Dedifferentiated amniotic fluid mesenchymal stem cell (primary cell): ENCODE results near the gene SHQ1.
"Not testable (repeated sequence)": the region's sequence is repeated elsewhere in the genome, so short reads cannot be mapped to it uniquely, and the experiment has no call there.

Source experiments
- DNase-seq: peaks from one replicate; pipeline ENCODE4 v3.0.0-alpha.2; 2016; ENCODE audit errors: extremely low spot score

SHQ1 gene

DNA sequence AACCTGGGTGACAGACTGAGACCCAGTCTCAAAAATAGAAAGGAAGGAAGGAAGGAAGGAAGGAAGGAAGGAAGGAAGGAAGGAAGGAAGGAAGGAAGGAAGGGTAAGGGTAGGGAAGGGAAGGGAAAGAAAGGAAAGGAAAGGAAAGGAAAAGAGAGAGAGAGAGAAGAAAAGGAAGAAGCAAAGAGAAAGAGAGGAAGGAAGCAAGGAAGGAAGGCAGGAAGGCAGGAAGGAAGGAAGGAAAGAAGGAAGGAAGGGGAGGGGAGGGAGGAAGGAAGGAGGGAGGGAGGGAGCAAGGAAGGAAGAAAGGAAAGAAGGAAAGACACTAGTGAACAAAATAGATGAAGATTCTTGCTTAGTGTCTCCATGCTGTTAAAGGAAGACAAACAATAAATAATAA is 129.1 kb downstream of the SHQ1 start:
- no peak for DNase-seq

DNA sequence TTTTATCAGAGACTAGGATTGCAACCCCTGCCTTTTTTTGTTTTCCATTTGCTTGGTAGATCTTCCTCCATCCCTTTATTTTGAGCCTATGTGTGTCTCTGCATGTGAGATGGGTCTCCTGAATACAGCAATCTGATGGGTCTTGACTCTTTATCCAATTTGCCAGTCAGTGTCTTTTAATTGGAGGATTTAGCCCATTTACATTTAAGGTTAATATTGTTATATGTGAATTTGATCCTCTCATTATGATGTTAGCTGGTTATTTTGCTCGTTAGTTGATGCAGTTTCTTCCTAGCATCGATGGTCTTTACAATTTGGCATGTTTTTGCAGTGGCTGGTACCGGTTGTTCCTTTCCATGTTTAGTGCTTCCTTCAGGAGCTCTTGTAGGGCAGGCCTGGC is 134.1 kb downstream of the SHQ1 start:
- not testable (repeated sequence) for DNase-seq

DNA sequence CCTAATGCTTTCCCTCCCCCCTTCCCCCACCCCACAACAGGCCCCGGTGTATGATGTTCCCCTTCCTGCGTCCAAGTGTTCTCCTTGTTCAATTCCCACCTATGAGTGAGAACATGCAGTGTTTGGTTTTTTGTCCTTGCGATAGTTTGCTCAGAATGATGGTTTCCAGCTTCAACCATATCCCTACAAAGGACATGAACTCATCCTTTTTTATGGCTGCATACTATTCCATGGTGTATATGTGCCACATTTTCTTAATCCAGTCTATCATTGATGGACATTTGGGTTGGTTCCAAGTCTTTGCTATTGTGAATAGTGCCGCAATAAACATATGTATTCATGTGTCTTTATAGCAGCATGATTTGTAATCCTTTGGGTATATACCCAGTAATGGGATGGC is 137.8 kb downstream of the SHQ1 start:
- not testable (repeated sequence) for DNase-seq

DNA sequence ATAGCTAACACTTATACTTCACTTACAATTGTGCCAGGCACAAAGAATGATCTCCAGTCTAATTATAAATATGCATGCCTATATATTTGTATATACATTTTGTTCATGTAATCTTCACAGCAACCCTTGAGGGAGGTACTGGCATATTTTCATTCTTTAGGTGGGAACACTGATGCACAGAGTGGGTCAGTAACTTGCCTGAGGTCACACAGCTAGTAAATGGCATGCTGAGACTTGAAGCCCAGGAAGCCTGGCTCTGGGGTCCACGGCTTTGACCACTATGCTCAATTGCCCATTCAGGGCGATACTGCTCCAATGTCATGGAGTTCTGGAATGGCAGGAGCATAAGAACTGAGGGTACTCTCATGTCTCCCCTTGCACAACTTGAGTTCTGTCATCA is 139.8 kb downstream of the SHQ1 start:
- no peak for DNase-seq

DNA sequence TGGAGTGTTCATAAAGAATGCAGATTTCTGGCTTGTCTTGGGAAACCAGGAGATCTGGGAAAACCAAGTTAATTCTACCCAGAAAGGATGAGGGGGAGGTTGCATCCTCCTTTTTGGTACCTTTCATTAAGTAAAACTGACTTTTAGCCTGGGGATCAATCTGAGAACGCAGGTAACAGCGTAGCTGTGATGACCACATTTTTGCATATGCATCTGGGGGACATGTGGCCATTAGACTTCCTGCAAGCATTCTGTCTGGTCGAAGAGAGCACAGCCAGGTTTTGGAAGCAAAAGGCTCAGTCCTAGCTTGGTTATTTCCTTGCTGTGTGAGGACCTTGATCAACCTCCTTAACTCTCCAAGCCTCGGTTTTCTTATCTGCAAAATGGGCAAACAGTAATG is 145.2 kb downstream of the SHQ1 start:
- no peak for DNase-seq

DNA sequence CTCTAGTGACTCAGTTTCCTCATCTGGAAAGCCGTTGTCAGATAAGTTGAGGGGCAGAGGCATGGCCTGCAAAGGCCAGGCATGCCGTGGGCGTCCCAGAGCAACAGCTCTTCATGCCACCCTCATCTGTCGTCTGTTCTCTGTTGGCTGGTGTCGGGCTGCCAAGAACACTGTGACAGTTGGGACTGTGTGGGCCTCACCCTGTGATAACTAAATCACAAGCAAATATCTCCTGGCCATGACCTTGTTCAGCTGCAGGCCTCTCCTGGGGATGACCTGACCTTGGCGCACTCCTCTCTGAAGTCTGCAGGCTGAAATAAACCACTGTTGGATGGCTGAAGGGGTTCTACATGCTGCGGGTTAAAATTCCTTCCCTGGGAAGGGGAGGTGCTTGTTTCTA is 145.9 kb downstream of the SHQ1 start:
- no peak for DNase-seq

DNA sequence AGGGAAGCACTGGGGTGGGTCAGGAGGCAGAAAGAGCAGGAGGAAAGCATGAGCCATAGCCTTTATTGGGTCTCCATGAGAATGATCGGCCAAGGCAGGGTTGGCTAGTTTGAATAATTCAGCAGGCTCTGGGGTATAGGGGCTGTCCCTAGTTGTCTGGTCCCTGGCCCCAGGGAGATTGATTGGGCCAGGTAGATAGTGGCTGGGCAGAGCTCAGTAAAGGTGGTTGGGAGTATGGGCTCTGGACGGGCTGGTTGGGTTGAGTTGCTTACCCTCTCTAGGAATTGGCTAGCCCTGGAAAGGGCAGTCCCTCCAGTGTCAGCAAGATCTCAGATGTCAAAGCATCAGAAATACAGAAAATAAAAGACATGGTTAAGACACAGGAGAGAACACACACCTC is 148.1 kb downstream of the SHQ1 start:
- DNase-seq: no peak

DNA sequence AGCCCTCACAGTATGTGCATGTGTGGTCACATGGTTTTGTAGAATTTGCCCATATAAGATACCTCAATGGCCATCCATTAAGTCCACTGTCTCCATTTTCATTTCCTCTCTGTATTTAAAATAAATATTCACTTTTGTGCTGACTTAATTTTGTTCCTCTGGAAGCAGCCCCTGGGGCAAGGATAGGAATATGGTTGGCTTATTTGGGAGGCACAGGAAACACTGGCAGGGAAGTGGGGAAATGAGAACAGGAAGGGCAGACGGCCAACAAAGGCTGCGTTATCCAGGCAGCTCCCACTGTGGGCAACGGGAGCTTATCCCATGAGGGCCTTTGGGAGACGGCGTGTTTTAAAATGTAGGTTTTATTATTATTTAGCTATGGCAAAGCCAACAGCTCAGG is 148.6 kb downstream of the SHQ1 start:
- no peak for DNase-seq
